Natural killer cell (primary cell): ENCODE data around the gene PCGF3. TPM values are rescaled to one million over a fixed set of nuclear protein-coding genes. Genes with fewer than 3 reads are reported as not detected.

Source experiments
- ATAC-seq, 3 donors: fragments of 150-1000 bp in 2 of 3; fragments of 200-7000 bp in 1 of 3; cut with Tn5 transposase; 1 replicate in 1 of 3; 2 replicates in 2 of 3; pipeline ENCODE4 v1.10.0; 2021; ENCODE audit warnings: mild to moderate bottlenecking in 2 of 3, moderate library complexity in 2 of 3
- DNase-seq, 2 donors: peaks; one replicate each; pipeline versions ENCODE4 v3.0.0 to v3.0.0-alpha.2; 2013 to 2021; ENCODE audit warnings: mixed read lengths in 1 of 2
- H3K27ac ChIP-seq: one replicate; pipeline ENCODE4 v1.5.1; 2013; ENCODE audit warnings: mild to moderate bottlenecking, low read length
- H3K27me3 ChIP-seq: one replicate; pipeline ENCODE4 v1.6.1; 2013; ENCODE audit warnings: low read length; ENCODE audit not compliant: control insufficient read depth, insufficient read depth
- H3K36me3 ChIP-seq: one replicate; pipeline ENCODE4 v1.6.1; 2013; ENCODE audit warnings: low read length; ENCODE audit not compliant: control insufficient read depth, insufficient read depth
- H3K4me1 ChIP-seq: one replicate; pipeline ENCODE4 v1.6.1; 2013; ENCODE audit warnings: low read length; ENCODE audit not compliant: control insufficient read depth, insufficient read depth
- H3K4me3 ChIP-seq: one replicate; pipeline ENCODE4 v1.5.1; 2013; ENCODE audit warnings: low read length
- H3K9me3 ChIP-seq: one replicate; pipeline ENCODE4 v1.6.1; 2013; ENCODE audit warnings: low read length; ENCODE audit not compliant: control insufficient read depth, insufficient read depth
- H3K27ac Mint-ChIP-seq, 2 donors: one replicate each; pipeline ENCODE4 v1.8.0; 2022; ENCODE audit warnings: mild to moderate bottlenecking in 2 of 2, mixed read lengths in 2 of 2, moderate library complexity in 1 of 2
- H3K27me3 Mint-ChIP-seq, 2 donors: one replicate each; pipeline ENCODE4 v1.8.0; 2022; ENCODE audit warnings: low read depth in 2 of 2, mixed read lengths in 2 of 2
- H3K36me3 Mint-ChIP-seq: one replicate; pipeline ENCODE4 v1.8.0; 2022; ENCODE audit warnings: mixed read lengths
- H3K4me1 Mint-ChIP-seq, 2 donors: one replicate each; pipeline ENCODE4 v1.8.0; 2022; ENCODE audit warnings: mixed read lengths in 2 of 2
- H3K4me3 Mint-ChIP-seq: one replicate; pipeline ENCODE4 v1.8.0; 2022; ENCODE audit warnings: mild to moderate bottlenecking, moderate library complexity, mixed read lengths
- H3K9me3 Mint-ChIP-seq, 2 donors: one replicate each; pipeline ENCODE4 v1.8.0; 2022; ENCODE audit warnings: mixed read lengths in 2 of 2
- whole genome bisulfite sequencing: methylation state at CpG from one replicate; pipeline ENCODE4 v1.1.7; 2013; ENCODE audit warnings: missing lambda C conversion rate; ENCODE audit not compliant: insufficient coverage; 5-methylcytosine and 5-hydroxymethylcytosine counted together
- intact Hi-C: fragments of 100-400 bp; cut with micrococcal nuclease; formaldehyde crosslinking; loops from one replicate; pipeline ENCODE4 v1.14.2; 2022
- total RNA-seq, 4 donors: library from RNA; stranded (reverse); fragments of 120-200 nt in 1 of 4; gene quantifications; one replicate each; pipeline versions ENCODE4 v1.2.3 to v1.2.4, GENCODE V29; 2013 to 2022
- TF ChIP-seq, protein P1 (sequence below): fragments of 200-600 bp; IDR thresholded peaks from one replicate; pipeline ENCODE4 v1.8.0; 2022; ENCODE audit warnings: antibody characterized with exemption

The PCGF3 gene
- total RNA-seq, 3 donors from 2014 or later (not counting 1 experiment from before 2014, with no cell fraction given), result 71.2 to 101 (median 97.2) TPM

- intact Hi-C loops, result loop anchor here (5.0 kb wide), 1 partner anchor 612 kb away; no protein-coding TSS in a partner anchor
- no peak for ATAC-seq
- Mint-ChIP-seq H3K4me3 (no peak overlapping the region), H3K27me3 (no peaks in the 10 kb centered on the region), H3K36me3 (no peaks in the 10 kb centered on the region), H3K9me3 (no peaks in the 10 kb centered on the region), H3K27ac (no peak overlapping the region), H3K4me1 (peaks cover 7 to 15% of the 10 kb centered on the region in 2 donors)
- peaks cover 13% of the 10 kb centered on the region for H3K36me3 ChIP-seq
- no peaks in the 10 kb centered on the region for H3K9me3 ChIP-seq
- H3K4me3 ChIP-seq, result no peak overlapping the region
- no peak overlapping the region for H3K27ac ChIP-seq
- no peaks in the 10 kb centered on the region for H3K27me3 ChIP-seq
- TF ChIP-seq, protein P1, sequence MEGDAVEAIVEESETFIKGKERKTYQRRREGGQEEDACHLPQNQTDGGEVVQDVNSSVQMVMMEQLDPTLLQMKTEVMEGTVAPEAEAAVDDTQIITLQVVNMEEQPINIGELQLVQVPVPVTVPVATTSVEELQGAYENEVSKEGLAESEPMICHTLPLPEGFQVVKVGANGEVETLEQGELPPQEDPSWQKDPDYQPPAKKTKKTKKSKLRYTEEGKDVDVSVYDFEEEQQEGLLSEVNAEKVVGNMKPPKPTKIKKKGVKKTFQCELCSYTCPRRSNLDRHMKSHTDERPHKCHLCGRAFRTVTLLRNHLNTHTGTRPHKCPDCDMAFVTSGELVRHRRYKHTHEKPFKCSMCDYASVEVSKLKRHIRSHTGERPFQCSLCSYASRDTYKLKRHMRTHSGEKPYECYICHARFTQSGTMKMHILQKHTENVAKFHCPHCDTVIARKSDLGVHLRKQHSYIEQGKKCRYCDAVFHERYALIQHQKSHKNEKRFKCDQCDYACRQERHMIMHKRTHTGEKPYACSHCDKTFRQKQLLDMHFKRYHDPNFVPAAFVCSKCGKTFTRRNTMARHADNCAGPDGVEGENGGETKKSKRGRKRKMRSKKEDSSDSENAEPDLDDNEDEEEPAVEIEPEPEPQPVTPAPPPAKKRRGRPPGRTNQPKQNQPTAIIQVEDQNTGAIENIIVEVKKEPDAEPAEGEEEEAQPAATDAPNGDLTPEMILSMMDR, result no peak
- no peak for DNase-seq
- 96% methylated on average over 12 of the region's 12 CpGs for WGBS
- H3K4me1 ChIP-seq, result no peaks in the 10 kb centered on the region
These were observed 34.4 kb downstream of the PCGF3 start for GRCh38 chr4:740011-740410.

DNA sequence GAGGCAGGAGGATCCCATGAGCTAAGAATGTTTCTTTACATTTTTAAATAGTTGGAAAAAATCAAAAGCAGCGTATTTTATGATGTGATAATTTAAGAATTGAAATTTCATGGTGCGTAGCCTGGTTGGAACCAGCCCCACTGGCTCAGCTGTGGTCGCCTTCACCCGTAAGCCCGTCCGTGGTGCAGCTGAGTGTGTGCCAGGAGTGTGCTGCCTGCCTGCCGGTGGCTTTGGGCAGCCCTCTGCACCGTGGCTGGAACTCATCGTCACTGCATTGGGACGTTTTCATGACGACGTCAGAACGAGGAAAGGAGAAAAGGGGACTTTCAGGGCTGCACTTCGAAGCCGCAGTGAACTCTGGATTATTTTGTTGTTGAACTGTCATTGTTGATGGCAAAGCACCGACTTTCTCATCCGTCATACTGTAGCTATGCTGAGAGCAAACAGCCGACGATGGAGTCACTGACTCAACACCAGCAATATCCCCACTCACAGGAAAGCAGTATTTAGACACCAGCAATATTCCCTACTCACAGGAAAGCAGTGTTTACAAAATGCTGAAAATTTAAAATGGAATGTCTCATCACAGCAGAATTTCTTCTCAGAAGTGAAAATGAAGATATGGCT, 35.1 kb downstream of the PCGF3 start:
- no peak overlapping the region for H3K4me3 Mint-ChIP-seq
- Histone ChIP-seq H3K27ac (no peak overlapping the region), H3K4me3 (no peak overlapping the region), H3K4me1 (no peaks in the 10 kb centered on the region), H3K36me3 (peaks cover 9% of the 10 kb centered on the region), H3K27me3 (no peaks in the 10 kb centered on the region), H3K9me3 (no peaks in the 10 kb centered on the region)
- H3K27me3 Mint-ChIP-seq, result no peaks in the 10 kb centered on the region
- no peaks in the 10 kb centered on the region for H3K36me3 Mint-ChIP-seq
- TF ChIP-seq, protein P1, result no peak
- no peak for ATAC-seq
- H3K4me1 Mint-ChIP-seq, result peaks cover 7 to 15% of the 10 kb centered on the region in 2 donors
- no peak overlapping the region for H3K27ac Mint-ChIP-seq
- no peaks in the 10 kb centered on the region for H3K9me3 Mint-ChIP-seq
- WGBS, result 94% methylated on average over 19 of the region's 19 CpGs
- intact Hi-C loops, result loop anchor here (5.0 kb wide), 1 partner anchor 612 kb away; no protein-coding TSS in a partner anchor
- no peak for DNase-seq

GRCh38 chr4:742096-742741, 36.6 kb downstream of the PCGF3 start:
- H3K27me3 ChIP-seq, result no peaks in the 10 kb centered on the region
- peaks cover 7 to 15% of the 10 kb centered on the region in 2 donors for H3K4me1 Mint-ChIP-seq
- H3K36me3 ChIP-seq, result peaks cover 8% of the 10 kb centered on the region
- 89% methylated on average over 19 of the region's 21 CpGs for WGBS
- TF ChIP-seq, protein P1, result no peak
- H3K4me3 ChIP-seq, result no peak overlapping the region
- no peak overlapping the region for H3K4me3 Mint-ChIP-seq
- no peaks in the 10 kb centered on the region for H3K27me3 Mint-ChIP-seq
- intact Hi-C loops, result loop anchor here (2.0 to 5.0 kb wide), 2 partner anchors 245 to 610 kb away; partner anchors contain the start of gene IDUA
- no peaks in the 10 kb centered on the region for H3K9me3 Mint-ChIP-seq
- no peaks in the 10 kb centered on the region for H3K9me3 ChIP-seq
- H3K4me1 ChIP-seq, result no peaks in the 10 kb centered on the region
- peak in 1 of 3 donors; percentile 10 for ATAC-seq
- H3K36me3 Mint-ChIP-seq, result no peaks in the 10 kb centered on the region
- H3K27ac Mint-ChIP-seq, result peak overlapping the region; percentile 43 to 47
- no peak overlapping the region for H3K27ac ChIP-seq
- DNase-seq, result no peak
